GM21723 (cell line): ENCODE data around the gene NINJ2.

Source experiments
- ATAC-seq: cut with Tn5 transposase; IDR thresholded peaks from one replicate; pipeline ENCODE4 v1.9.1; 2021; ENCODE audit warnings: mild to moderate bottlenecking, moderate library complexity; ENCODE audit not compliant: unreplicated experiment

Gene NINJ2

DNA sequence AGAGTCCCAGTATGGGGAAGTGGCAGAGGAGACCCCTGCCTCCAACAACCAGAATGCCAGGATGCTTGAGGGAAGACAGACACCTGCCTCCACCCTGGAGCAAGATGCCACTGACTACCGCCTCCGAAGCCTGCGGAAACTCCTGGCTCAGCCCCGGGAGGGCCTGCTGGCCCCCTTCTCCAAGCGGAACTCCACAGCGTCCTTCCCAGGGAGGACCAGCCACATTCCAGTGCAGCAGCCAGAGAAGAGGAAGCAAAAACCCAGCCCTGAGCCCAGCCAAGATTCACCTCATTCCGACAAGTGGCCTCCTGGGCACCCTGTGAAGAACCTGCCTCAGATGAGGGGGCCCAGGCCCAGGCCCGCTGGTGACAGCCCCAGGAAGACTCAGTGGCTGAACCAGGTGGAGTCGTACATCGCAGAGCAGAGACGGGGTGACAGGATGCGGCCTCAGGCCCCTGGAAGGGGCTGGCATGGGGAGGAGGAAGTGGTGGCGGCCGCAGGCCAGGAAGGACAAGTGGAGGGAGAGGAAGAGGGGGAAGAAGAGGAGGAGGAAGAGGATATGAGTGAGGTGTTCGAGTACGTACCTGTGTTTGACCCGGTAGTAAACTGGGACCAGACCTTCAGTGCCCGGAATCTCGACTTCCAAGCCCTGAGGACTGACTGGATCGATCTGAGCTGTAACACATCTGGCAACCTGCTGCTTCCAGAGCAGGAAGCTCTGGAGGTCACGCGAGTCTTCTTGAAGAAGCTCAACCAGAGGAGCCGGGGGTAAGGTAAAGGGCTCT is 109.8 kb downstream of the NINJ2 start:
- ATAC-seq = no peak

DNA sequence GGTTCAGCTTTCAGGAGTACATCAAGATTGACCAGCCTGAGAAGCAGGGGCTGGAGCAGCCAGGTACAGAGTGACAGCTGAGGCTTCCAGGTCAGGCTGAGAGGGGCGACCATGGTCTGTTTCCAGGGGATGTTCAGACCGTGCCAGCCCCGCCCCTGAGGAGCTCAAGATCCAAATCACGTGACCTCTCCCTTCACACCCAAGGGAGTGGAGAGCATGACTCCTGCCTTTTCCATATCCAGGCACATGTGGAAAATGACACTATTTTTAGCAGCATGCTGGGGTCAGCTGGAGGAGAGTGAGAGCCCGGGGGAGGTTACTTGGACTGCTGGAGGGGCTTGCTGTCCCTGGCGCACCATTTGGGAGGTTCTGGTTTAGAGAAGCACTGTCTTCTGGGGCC is 110.8 kb downstream of the NINJ2 start:
- ATAC-seq = no peak

DNA sequence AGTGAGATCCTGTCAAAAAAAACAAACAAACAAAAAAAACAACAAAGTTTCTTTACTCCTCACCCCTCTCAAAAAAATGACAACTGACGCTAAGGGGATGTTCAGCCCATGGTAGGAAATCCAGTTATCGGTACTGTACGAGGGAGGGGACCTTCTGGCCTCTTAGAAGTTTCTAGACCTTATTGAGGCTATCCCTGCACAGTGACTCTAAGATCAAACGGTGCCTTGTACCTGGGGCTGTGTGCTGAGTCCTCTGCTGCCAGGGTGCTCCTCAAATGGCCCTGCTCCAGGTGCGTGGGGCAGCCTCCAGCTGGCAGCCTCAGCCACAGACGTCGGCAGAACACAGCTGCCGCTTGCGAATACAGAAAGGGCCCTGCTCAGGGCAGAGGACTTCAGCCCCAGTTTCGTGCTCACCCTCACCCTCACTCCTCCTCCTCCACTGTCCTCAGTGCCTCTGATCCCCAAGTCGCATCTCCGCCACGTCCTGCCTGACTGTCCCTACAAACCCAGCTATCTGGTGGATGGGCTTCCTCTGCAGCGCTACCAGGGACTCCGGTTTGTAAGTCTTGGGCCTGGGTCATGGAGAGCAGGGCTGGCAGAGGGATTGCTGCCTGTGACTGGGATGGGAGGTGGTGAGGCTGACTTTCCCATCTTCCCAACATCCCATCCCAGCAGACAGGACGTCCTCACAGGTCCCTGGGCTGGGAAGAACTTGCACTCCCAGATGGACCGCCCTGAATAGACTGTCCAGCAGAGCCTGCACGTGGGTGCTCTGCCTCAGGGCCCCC is 112.6 kb downstream of the NINJ2 start:
- ATAC-seq = no peak

DNA sequence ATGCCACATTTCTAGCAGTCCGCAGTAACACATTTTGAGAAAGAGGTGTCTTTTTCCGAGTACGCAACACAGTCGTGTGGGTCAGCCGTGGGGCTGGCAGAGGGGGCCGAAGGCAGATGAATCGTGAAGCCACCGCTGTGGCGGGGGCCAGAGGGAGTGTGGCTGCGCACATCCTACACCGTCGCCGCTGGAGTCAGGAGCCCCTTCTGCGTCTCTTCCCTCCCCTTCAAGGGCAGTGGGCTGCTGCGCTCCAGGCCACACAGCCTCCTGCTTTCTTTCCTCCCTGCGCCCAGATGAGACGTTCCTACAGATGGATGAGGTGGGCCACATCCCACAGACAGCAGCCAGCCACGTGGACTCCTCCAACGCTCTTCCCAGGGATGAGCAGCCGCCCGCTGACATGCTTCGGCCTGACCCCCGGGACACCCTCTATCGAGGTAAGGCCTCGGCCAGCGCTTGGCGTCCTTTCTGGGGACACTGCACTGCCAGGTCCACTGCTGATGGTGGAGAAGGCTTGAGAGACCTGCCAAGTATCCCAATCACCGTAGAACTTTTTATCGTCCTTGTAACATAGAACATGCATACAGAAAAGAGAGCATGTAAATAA is 113.7 kb downstream of the NINJ2 start:
- ATAC-seq = no peak

DNA sequence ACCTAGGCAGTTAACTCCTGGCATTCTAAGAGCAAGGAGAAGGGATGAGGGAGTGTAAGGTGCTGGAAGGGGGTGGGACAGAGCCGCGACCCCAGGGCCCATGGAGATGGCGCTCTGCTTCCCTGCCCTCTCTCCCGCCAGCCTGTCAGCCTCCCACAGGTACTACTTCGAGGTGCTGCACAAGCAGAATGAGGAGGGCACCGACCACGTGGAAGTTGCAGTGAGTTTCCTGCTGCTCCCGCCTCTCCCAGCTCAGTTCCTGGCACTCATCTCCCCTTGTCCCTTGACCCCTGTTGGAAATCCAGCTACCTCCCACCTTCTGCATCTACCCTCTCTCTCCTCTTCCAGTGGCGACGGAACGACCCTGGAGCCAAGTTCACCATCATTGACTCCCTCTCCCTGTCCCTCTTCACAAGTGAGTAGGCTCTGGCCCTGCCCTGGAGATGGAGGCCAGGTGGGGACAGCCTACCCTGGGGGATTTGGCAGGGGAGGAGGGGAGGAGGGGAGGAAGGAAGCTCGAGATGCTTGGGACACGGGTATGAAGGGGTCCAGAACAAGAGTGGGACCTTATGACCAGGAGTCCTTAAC is 115.3 kb downstream of the NINJ2 start:
- ATAC-seq = no peak

DNA sequence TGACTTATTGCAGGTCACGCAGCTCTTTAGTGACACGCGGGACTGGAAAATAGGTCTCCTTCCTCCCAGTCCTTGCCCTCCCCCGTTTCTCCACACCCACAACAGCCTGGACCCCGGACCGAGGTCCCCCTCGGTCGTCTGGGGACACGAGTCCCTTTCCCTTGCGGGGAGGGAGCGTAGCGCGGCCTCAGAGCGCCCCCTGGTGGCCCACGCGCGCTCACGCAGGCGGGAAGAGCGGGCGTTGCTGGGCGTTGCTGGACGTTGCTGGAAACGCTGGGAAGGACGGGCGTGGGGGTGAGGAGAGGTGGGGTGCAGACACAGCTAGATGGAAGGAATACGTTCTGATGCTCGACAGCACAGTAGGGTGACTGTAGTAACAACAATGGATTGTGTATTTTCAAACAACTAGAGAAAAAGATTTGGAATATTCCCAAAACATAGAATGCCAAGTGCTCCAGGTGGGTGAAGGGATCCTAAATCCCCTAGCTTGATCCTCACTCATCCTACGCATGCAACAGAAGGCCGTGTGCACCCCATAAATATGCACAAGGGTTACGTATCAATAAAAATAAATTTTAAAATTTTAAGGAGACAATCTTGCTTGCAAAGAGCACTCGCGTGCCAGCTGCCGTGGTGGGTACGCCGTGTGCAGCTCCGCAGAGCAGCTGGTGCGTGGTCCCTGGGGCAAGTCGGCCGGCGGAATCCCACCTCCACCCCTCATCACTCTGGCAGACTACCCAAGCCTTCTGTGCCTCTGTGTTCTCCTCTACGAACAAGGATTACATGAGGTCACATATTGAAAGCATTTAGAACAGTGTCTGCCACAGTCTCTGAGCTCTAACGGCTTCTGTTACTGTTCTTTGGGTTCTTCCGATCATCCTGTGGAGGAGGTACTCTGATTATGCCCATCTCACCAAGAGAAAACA is 116.1 kb downstream of the NINJ2 start:
- ATAC-seq = no peak

DNA sequence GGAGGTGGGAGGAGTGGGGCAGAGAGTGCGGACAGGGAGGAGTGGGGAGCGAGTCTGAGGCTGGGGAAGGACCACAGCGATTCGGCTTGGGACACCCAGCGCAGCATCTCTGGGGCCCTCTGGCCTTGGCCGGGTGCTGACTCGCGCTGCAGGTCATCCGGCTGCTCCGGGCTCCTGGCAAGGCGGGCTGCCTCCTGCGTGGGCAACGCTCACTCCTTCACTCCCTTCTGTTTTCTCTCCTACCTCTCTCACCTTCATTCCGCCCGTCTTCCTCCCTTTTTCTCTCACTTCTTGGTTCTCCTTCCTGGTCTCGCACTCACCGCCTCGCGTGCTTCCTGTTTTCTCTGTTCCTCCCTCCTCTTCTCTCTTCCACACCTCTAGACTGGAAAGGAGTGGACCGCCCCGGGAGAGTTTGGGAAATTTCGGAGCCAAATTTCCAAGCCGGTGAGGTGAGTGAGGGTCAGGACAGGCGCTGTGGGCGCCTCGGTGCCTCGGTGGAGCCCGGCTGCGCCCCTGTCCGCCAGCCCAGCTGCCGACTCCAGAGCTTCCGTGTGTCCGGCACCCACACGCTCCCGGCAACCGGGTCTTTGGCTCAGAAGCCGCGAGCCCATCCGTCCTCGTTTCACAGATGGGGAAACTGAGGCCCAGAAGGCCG is 116.9 kb downstream of the NINJ2 start:
- no peak for ATAC-seq

DNA sequence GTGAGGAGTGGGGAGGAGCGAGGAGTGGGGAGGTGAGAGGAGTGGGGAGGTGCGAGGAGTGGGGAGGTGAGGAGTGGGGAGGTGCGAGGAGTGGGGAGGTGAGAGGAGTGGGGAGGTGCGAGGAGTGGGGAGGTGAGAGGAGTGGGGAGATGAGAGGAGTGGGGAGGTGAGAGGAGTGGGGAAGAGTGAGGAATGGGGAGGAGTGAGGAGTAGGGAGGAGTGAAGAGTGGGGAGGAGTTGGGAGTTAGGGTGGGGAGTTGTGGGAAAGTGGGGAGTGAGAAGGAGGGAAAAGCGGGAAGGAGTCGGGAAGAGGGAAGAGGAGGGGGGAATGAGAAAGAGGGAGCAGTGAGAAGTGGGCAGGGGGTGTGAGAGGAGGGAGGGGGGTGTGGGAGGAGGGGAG is 117.4 kb downstream of the NINJ2 start:
- ATAC-seq = no peak

DNA sequence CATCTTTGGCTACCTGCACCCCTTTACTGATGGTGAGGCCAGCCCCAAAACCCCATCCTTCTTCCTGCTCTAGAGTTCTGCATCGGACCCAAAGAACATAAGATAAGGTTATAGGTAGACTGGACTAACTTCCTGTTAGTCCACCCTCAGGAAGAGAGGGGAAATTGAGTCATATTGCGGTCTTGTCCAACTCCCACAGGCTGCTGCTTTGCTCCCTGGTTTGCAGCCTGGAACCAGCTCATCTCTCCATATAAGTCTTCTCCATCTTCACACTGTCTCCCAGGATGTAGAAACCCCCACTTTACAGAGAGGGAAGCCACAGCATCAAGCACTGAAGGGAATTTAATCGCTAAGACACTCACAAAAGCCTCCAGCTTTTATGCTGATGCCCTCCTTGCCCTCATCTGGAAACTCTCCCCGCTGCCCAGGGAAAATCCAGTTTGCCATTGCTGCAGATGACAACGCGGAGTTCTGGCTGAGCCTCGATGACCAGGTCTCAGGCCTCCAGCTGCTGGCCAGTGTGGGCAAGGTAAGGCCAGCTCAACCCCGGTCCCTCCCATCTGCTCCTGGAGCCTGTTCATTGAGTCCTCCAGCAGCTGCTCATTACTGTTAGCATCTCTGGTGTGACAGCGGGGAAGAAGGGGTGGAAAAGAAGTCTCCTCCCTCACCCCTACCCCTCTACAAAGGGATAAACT is 118.2 kb downstream of the NINJ2 start:
- no peak for ATAC-seq

DNA sequence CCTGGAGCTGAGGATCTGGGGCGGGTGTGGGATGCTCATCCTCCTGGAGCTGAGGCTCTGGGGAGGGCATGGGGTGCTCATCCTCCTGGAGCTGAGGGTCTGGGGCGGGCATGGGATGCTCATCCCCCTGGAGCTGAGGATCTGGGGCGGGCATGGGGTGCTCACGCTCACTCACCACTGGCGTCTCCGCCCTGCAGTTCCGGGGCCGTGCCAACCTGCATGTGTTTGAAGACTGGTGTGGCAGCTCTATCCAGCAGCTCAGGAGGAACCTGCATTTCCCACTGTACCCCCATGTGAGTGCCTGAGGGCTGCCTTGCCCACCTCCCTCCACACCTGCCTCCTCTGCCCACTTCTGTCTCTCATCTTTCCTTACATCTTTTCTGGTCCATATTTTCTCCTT is 119.1 kb downstream of the NINJ2 start:
- no peak for ATAC-seq

DNA sequence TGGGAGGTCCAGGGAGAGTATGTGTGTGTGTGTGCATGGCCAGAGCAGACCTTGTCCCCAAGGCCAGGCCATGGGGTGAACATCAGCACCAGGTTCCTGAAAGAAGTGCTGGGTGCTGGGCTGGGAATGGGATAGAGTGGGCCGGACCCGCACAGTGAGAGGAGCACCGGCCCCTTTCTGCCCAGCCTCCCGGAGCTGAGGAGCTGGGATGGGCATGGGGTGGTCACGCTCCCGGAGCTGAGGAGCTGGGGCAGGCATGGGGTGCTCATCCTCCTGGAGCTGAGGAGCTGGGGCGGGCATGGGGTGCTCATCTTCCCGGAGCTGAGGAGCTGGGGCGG is 120.2 kb downstream of the NINJ2 start:
- no peak for ATAC-seq

DNA sequence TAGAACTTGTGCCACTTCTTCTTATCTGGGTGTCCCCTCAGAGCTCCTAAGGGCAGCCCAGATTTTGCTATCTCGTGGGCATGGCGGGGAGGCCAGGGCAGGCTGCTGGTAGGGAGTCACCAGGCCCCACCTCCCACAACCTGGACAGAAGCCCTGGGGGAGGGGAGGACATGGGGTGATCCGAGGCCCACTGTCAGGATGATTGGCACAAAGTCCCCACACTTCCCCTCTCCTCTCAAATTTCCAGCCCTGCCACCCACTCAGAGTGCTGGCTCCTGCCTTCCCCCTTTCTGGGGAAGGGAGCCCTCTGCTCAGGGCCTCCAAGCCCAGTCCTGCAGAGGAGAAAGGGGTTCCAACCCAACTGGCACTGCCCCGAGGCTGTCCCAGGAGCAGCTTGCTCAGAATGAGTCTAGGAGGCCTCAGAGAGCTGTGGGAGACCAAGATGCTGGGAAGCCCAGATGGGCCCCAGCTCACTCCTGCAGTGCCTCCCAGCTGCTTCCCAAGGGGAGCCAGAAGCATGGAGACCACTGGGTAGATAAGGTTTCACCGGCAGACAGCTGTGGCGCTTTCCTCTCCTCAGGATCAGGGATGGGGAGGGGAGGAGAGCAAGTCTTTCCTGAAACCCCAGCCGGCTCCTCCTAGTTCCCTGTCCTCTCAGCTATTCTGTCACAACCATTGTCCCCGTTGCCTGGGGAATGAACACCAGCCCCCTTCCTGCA is 120.7 kb downstream of the NINJ2 start:
- ATAC-seq = no peak

DNA sequence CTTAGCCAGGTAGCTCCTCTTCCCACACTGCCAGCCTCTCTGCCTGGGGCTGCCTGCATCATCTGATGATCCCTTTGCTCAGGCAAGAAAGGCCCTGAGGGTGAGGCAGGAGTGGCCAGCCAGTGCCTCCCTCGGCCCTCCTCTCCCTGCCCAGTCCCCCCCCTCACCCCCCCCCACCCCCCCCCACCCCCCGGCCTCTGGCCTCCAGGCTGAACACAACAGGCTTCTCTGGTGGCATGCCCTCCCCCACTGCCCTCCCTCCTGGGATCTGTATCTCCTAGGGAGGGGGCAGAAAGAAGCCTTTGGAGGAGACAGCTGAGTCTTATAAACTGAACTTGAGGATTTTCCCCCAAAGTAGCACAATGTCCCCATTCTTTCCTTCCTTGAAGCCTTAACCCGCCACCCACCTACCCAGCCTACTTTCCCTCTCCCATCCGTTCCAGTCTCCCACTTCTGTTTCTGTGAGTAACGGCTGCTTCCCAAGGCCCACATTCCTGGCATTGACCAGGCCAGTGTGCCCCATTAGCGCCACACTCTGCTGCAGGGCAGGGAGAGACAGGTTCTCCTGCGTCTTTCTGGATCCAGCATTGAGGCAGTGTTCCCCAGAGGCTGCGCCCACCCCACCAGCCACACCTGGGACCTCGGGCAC is 121.4 kb downstream of the NINJ2 start:
- no peak for ATAC-seq

DNA sequence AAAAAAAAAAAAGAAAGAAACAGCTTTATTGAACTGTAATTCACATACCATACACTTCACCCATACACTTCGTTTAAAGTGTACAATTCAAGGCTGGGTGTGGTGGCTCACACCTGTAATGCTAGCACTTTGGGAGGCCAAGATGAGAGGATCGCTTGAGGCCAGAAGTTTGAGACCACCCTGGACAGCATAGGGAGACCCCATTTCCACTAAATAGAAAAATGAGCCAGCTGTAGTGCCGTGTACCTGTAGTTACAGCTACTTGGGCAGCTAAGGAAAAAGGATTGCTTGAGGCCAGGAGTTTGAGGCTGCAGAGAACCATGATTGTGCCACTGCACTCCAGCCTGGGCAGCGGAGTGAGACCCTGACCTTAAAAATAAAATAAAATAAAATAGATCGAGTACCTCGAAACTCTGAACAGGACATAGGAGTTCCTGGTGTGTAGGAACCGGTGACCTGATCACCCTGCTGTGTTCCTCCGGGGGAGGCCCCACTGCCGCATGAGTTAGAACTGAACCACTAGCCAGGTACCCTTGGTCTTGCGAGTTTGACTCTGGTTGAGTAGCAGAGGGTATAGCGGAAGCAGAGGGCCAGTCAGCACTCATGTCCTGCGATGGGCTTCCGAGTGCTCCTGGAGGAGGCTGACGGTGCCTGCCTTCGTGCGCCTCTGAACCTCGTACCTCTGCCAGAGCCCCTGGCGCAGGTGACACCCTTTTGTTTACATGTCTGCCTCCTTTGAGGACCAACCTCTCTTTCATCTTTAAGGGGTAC is 123.5 kb downstream of the NINJ2 start:
- no peak for ATAC-seq

DNA sequence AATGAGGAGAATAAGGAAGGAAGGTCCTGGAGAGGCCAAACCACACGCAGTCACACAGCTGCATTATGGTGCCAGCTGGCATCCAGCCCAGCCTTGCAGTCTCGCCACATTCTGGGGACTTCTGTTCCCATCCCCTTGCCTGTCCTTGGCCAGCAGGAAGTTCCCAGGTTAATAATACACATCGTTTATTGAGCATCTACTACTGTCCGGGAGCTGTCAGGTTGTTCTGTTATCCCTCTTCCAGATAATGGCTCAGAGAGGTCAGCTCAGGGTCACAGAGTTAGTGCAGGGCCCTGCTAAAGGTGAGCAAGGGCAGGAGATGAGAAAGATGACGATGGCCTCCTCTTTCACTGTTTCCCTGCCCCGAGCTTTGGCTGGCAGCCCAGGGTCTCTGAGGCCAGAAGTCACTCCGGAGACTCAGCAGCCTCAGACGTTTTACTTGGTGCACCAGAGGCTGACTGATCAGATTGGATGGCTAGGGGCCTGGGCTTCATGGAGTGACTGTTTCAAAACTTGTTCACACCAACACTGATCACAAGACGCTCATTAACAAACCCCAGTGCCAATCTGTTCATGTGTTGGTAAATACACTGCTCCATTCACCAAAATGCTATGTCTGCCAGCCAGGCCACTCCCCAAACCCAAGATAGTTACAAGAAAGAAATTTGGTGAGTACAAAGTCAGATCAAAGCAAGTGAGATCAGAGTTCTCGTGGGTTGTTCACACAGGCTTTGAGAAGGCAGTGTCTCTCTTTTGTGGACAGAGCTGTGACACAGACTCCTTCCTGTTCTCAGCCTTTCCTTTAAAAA is 124.3 kb downstream of the NINJ2 start:
- no peak for ATAC-seq

DNA sequence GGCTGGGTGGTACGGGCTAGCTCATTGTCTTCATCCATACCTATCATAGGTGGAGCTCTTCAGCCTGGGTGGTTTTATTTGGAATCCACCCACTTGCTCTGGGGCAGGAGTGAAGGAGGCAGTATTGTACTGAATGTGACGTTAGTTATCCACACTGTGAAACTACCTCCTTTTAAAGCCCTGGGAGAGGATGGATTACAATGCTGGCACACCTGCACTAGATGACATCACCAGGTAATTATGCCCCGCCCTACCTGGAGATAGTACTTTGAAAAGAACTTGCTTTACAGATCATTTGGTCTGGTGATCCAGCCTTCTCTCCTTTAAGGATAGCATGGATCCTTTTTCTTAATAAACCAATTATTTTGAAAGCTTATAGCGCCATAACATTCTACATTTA is 125.5 kb downstream of the NINJ2 start:
- no peak for ATAC-seq

DNA sequence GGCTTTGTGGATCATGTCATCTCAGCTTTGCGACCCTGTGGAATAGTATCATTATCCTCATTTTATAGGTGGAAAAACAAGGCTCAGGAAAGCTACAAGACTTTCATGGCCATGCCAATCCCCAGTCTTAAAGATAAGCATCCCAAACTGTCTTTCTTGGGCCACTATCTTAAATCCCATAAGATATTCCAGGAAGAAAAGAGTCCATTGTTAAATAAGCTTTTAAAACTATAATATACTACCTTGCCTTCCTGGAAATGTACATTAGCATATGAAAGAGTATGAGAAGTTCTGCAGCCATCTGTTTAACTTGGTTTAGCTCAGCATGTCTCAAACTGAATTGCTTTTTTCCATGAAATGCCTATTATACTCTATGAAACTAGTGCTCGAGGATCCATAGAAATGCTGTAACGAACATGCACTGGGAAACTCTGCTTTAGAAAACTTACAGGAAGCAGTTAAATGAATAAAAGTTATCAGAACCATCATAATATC is 126.4 kb downstream of the NINJ2 start:
- ATAC-seq = no peak
